HG02610 (cell line): ENCODE data around the gene RANBP17.

Experiments
- ATAC-seq: cut with Tn5 transposase; IDR thresholded peaks from one replicate; pipeline ENCODE4 v1.9.1; 2021; ENCODE audit warnings: mild to moderate bottlenecking, moderate library complexity; ENCODE audit not compliant: unreplicated experiment

The RANBP17 gene

GRCh38 chr5:171312129-171312974 is 450.5 kb downstream of the RANBP17 start:
- no peak for ATAC-seq

GRCh38 chr5:171313481-171314206 is 451.8 kb downstream of the RANBP17 start:
- no peak for ATAC-seq

- no peak for ATAC-seq
Observed at GRCh38 chr5:171314728-171315385, 453.0 kb downstream of the RANBP17 start.

GRCh38 chr5:171315386-171315891 is 453.6 kb downstream of the RANBP17 start:
- no peak for ATAC-seq

GRCh38 chr5:171315925-171316257 is 454.1 kb downstream of the RANBP17 start:
- ATAC-seq, result no peak

GRCh38 chr5:171316258-171317121 is 454.7 kb downstream of the RANBP17 start:
- ATAC-seq, result no peak

- no peak for ATAC-seq
Observed at GRCh38 chr5:171317230-171317629, 455.4 kb downstream of the RANBP17 start.

GRCh38 chr5:171318026-171318425 is 456.2 kb downstream of the RANBP17 start:
- no peak for ATAC-seq

- no peak for ATAC-seq
Observed at GRCh38 chr5:171321447-171321846, 459.6 kb downstream of the RANBP17 start.

GRCh38 chr5:171322527-171322926 is 460.7 kb downstream of the RANBP17 start:
- no peak for ATAC-seq

- no peak for ATAC-seq
Observed at GRCh38 chr5:171323007-171323406, 461.2 kb downstream of the RANBP17 start.

GRCh38 chr5:171323806-171324632 is 462.2 kb downstream of the RANBP17 start:
- ATAC-seq, result no peak

- no peak for ATAC-seq
Observed at GRCh38 chr5:171330021-171330420, 468.2 kb downstream of the RANBP17 start.

GRCh38 chr5:171335616-171336015 is 473.8 kb downstream of the RANBP17 start:
- no peak for ATAC-seq

GRCh38 chr5:171336521-171337209 is 474.8 kb downstream of the RANBP17 start:
- ATAC-seq, result no peak

- no peak for ATAC-seq
Observed at GRCh38 chr5:171337210-171337569, 475.4 kb downstream of the RANBP17 start.

GRCh38 chr5:171340042-171340441 is 478.2 kb downstream of the RANBP17 start:
- no peak for ATAC-seq

GRCh38 chr5:171340491-171340890 is 478.7 kb downstream of the RANBP17 start:
- no peak for ATAC-seq
